Daoy (cell line): Measurements from ENCODE around the gene CNTNAP2. TPM values are rescaled to one million over a fixed set of nuclear protein-coding genes. Genes with fewer than 3 reads are reported as not detected.
"Not testable (repeated sequence)": the region's sequence is repeated elsewhere in the genome, so short reads cannot be mapped to it uniquely, and the experiment has no call there.

ENCODE experiments used
- DNase-seq: peaks from one replicate; pipeline ENCODE4 v3.0.0-alpha.2; 2015; ENCODE audit warnings: low read depth
- total RNA-seq: library from RNA; depleted of rRNA; stranded (reverse); fragments of >200 nt; shearing (Covaris generic); gene quantifications from 2 replicates; pipeline ENCODE4 v1.2.3, GENCODE V29; 2014

The CNTNAP2 gene
- total RNA-seq, 1 experiment from 2014 or later: 6.4 TPM

GRCh38 chr7:147563669-147564068, 1447.1 kb downstream of the CNTNAP2 start:
- DNase-seq: no peak

GRCh38 chr7:147564786-147565476, 1448.3 kb downstream of the CNTNAP2 start:
- no peak for DNase-seq

- DNase-seq: no peak
Observed at GRCh38 chr7:147567043-147567442, 1450.4 kb downstream of the CNTNAP2 start.

- DNase-seq: no peak
Observed at GRCh38 chr7:147569116-147569913, 1452.7 kb downstream of the CNTNAP2 start.

- DNase-seq: no peak
Observed at GRCh38 chr7:147570390-147570789, 1453.8 kb downstream of the CNTNAP2 start.

- no peak for DNase-seq
Observed at GRCh38 chr7:147571436-147572185, 1455.0 kb downstream of the CNTNAP2 start.

- DNase-seq: no peak
Observed at GRCh38 chr7:147578196-147578595, 1461.6 kb downstream of the CNTNAP2 start.

GRCh38 chr7:147579148-147579547, 1462.5 kb downstream of the CNTNAP2 start:
- no peak for DNase-seq

- DNase-seq: no peak
Observed at GRCh38 chr7:147584771-147585193, 1468.2 kb downstream of the CNTNAP2 start.

- DNase-seq: no peak
Observed at GRCh38 chr7:147586110-147586509, 1469.5 kb downstream of the CNTNAP2 start.

- no peak for DNase-seq
Observed at GRCh38 chr7:147586526-147586925, 1469.9 kb downstream of the CNTNAP2 start.

- DNase-seq: no peak
Observed at GRCh38 chr7:147593271-147594057, 1476.9 kb downstream of the CNTNAP2 start.

GRCh38 chr7:147595042-147595441, 1478.4 kb downstream of the CNTNAP2 start:
- DNase-seq: no peak

GRCh38 chr7:147598687-147599086, 1482.1 kb downstream of the CNTNAP2 start:
- not testable (repeated sequence) for DNase-seq

- DNase-seq: no peak
Observed at GRCh38 chr7:147605323-147605722, 1488.7 kb downstream of the CNTNAP2 start.

GRCh38 chr7:147607157-147607800, 1490.7 kb downstream of the CNTNAP2 start:
- DNase-seq: no peak

GRCh38 chr7:147611431-147611830, 1494.8 kb downstream of the CNTNAP2 start:
- DNase-seq: no peak

- no peak for DNase-seq
Observed at GRCh38 chr7:147635288-147635687, 1518.7 kb downstream of the CNTNAP2 start.

GRCh38 chr7:147636553-147636952, 1520.0 kb downstream of the CNTNAP2 start:
- no peak for DNase-seq

- DNase-seq: no peak
Observed at GRCh38 chr7:147638566-147638965, 1522.0 kb downstream of the CNTNAP2 start.

- DNase-seq: no peak
Observed at GRCh38 chr7:147639037-147639436, 1522.4 kb downstream of the CNTNAP2 start.
